Neutrophil (primary cell): ENCODE results near the gene TRAPPC2.

Experiments
- H3K27ac ChIP-seq: fragments of 200-600 bp; sonication (generic); 2 replicates; pipeline ENCODE4 v1.5.1; 2016; ENCODE audit warnings: mild to moderate bottlenecking, moderate library complexity
- H3K27me3 ChIP-seq: fragments of 200-600 bp; sonication (generic); 2 replicates; pipeline ENCODE4 v1.6.0; 2016; ENCODE audit warnings: mild to moderate bottlenecking
- H3K36me3 ChIP-seq: fragments of 200-600 bp; sonication (generic); 2 replicates; pipeline ENCODE4 v1.5.1; 2017
- H3K4me1 ChIP-seq, 2 experiments: fragments of 200-600 bp in 1 of 2; sonication (generic) in 1 of 2; 1 replicate in 1 of 2; 2 replicates in 1 of 2; pipeline versions ENCODE4 v1.5.1 to v1.6.1; 2013 to 2016; ENCODE audit warnings: low read depth in 1 of 2, low read length in 1 of 2, mild to moderate bottlenecking in 1 of 2, moderate library complexity in 1 of 2; ENCODE audit not compliant: control insufficient read depth in 1 of 2, insufficient read depth in 1 of 2
- H3K4me3 ChIP-seq, 2 experiments: fragments of 200-600 bp in 1 of 2; sonication (generic) in 1 of 2; 1 replicate in 1 of 2; 2 replicates in 1 of 2; pipeline ENCODE4 v1.5.1; 2013 to 2016; ENCODE audit warnings: low read depth in 1 of 2, low read length in 1 of 2, mild to moderate bottlenecking in 1 of 2, moderate library complexity in 1 of 2
- H3K9me3 ChIP-seq: fragments of 200-600 bp; sonication (generic); 2 replicates; pipeline ENCODE4 v1.5.1; 2016
- CTCF ChIP-seq: fragments of 200-600 bp; sonication (generic); IDR thresholded peaks from 2 replicates; pipeline ENCODE4 v1.5.1; 2016; ENCODE audit warnings: antibody characterized with exemption

The TRAPPC2 gene

DNA sequence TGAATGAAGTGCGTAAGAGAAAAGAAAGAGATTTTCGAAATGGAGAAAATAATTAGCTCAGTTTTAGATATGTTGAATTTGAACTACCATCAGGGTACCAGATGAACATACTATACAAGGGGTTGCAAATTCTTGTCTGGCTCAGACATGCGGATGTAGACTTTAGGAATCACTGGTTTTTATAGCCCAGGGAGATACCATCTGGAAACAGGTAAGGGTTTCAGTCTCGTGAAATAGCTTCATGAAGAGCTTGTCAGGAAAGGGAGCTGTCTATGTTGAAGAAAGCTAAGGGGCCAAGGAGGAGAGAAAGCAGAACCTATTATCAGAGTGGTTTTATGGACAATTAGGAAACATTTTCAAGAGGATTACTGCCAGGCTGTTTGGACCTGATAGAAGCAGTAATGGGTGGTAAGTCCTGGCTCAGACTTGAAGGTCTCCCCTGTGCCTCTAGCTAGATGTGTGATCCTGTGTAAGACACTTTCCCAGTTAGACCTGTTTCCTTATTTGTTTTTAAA is 38.8 kb downstream of the TRAPPC2 start:
- H3K36me3 ChIP-seq, result no peaks in the 10 kb centered on the region
- H3K9me3 ChIP-seq, result no peaks in the 10 kb centered on the region
- no peak overlapping the region for H3K4me3 ChIP-seq
- H3K4me1 ChIP-seq, result peaks cover 25 to 49% of the 10 kb centered on the region in 2 experiments
- H3K27ac ChIP-seq, result no peak overlapping the region
- no peak for TF ChIP-seq CTCF
- no peaks in the 10 kb centered on the region for H3K27me3 ChIP-seq

DNA sequence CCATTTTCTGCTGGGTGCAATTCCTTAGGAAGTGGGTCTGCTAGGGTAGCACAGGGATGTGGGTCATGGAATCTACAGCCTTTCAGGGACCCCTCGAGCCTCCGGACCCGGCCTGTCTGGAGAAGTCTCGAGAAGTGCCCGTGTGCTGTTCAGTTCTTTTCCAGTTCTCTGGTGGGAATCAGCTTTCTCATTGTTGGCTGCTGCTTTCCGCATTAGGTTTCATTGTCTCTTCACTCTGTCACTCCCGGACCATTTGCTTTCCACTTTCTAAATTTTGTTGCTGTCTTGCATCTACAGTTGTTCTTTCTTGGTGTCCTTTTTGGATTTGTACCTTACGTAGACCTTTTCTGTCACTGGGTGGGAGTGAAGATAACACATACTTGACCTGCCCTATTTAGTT is 39.4 kb downstream of the TRAPPC2 start:
- TF ChIP-seq CTCF, result no peak
- Histone ChIP-seq H3K36me3 (no peaks in the 10 kb centered on the region), H3K4me1 (peaks cover 26 to 56% of the 10 kb centered on the region in 2 experiments), H3K27ac (no peak overlapping the region), H3K9me3 (no peaks in the 10 kb centered on the region), H3K27me3 (no peaks in the 10 kb centered on the region), H3K4me3 (no peak overlapping the region)

DNA sequence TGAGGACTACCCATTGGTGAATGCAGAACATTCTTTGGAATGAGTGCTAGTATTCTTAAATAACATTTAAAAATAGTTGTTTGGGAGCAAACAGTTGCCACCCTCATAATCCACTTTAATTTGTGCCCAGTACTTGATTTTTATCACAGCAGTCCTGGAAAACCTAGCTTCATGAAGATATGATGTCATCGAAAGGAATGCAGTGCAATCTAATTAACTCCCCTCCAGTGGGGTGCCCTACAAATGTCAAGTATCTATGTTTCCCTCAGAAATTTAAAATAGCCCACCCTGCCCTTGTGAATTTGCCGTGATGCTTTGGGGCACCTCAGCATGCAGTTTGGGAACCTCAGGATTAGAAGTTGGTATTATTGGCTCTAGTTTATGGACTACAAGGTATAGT is 40.1 kb downstream of the TRAPPC2 start:
- H3K27me3 ChIP-seq, result no peaks in the 10 kb centered on the region
- H3K4me3 ChIP-seq, result no peak overlapping the region
- no peak overlapping the region for H3K27ac ChIP-seq
- H3K36me3 ChIP-seq, result no peaks in the 10 kb centered on the region
- H3K4me1 ChIP-seq, result peaks cover 28 to 59% of the 10 kb centered on the region in 2 experiments
- TF ChIP-seq CTCF, result no peak
- H3K9me3 ChIP-seq, result no peaks in the 10 kb centered on the region

GRCh38 chrX:13693341-13693961 is 41.0 kb downstream of the TRAPPC2 start:
- no peak for TF ChIP-seq CTCF
- H3K4me3 ChIP-seq, result no peak overlapping the region
- H3K9me3 ChIP-seq, result no peaks in the 10 kb centered on the region
- peak overlapping the region; percentile 29 for H3K27ac ChIP-seq
- no peaks in the 10 kb centered on the region for H3K36me3 ChIP-seq
- no peaks in the 10 kb centered on the region for H3K27me3 ChIP-seq
- peaks cover 28 to 53% of the 10 kb centered on the region in 2 experiments for H3K4me1 ChIP-seq

DNA sequence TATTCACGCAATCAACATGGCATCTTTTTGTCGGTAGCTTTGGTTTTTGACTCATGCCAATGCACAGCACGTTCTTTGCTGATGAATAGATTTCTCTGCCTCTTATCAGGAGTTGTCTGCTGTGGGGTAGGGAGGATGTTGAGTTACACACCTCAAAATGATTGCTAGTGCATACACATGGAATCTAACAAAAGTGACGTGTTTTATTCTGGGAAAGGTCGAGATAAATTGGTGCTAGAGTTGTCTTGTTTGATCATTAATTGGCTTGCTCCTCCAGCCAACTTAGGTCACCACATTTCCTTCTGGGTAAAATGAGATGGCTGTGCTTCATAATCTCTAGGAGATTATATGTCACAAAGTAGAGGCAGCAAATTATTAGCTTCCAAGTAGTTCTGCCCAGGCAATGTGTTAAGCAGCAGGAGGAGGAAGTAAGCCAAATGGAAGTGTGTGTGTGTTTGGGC is 41.6 kb downstream of the TRAPPC2 start:
- Histone ChIP-seq H3K4me3 (no peak overlapping the region), H3K4me1 (peaks cover 26 to 52% of the 10 kb centered on the region in 2 experiments), H3K9me3 (no peaks in the 10 kb centered on the region), H3K36me3 (no peaks in the 10 kb centered on the region), H3K27me3 (no peaks in the 10 kb centered on the region), H3K27ac (peak overlapping the region; percentile 29)
- TF ChIP-seq CTCF, result no peak
